Endothelial cell of umbilical vein (primary cell): ENCODE results near the gene TAMM41. TPM values are rescaled to one million over a fixed set of nuclear protein-coding genes. Genes with fewer than 3 reads are reported as not detected.
"Not testable (repeated sequence)": the region's sequence is repeated elsewhere in the genome, so short reads cannot be mapped to it uniquely, and the experiment has no call there.

Experiments used
- BruUV-seq: library from RNA; stranded (reverse); fragments of 400-500 nt; replicated peaks from 2 replicates; lab custom pipeline; 2021; lab: Mats Ljungman, UMichigan
- CTCF ChIA-PET: fragments of 300-600, 350-600 bp; sonication (Branson Sonifier 250); formaldehyde crosslinking; loops from one replicate; lab custom pipeline; 2021; ENCODE audit warnings: antibody characterized with exemption, inconsistent platforms; lab: Charles Lee
- POLR2A ChIA-PET: fragments of 300-600, 350-600 bp; sonication (Branson Sonifier 250); formaldehyde crosslinking; loops from one replicate; lab custom pipeline; 2021; ENCODE audit warnings: antibody characterized with exemption, inconsistent platforms; lab: Charles Lee
- DNase-seq: peaks from one replicate; pipeline ENCODE4 v3.0.0-alpha.2; 2011; ENCODE audit warnings: low read depth, low spot score
- FAIRE-seq: peaks from 2 replicates; lab custom pipeline; 2011; peaks lifted over from hg19 to GRCh38; lab: Jason Lieb, UNC
- H2AFZ ChIP-seq: 2 replicates; pipeline ENCODE4 v1.6.0; 2012; ENCODE audit warnings: low read depth, low read length, control low read depth, inconsistent platforms
- H3K27ac ChIP-seq: 2 replicates; pipeline ENCODE4 v1.5.1; 2011; ENCODE audit warnings: low read depth, mild to moderate bottlenecking, control low read depth, low read length, moderate library complexity; ENCODE audit not compliant: insufficient read depth
- H3K27me3 ChIP-seq, 2 experiments: 2 replicates each; pipeline versions ENCODE4 v1.6.0 to v1.6.1; 2011; ENCODE audit warnings: low read length in 2 of 2, mixed read lengths in 1 of 2; ENCODE audit not compliant: control insufficient read depth in 2 of 2, insufficient read depth in 2 of 2
- H3K36me3 ChIP-seq, 2 experiments: 2 replicates in 1 of 2; 3 replicates in 1 of 2; pipeline ENCODE4 v1.5.1; 2011; ENCODE audit warnings: low read length in 2 of 2, mild to moderate bottlenecking in 1 of 2, moderate library complexity in 1 of 2; ENCODE audit not compliant: control insufficient read depth in 2 of 2, insufficient read depth in 2 of 2; ENCODE audit errors: extremely low read depth in 1 of 2
- H3K4me1 ChIP-seq: 3 replicates; pipeline ENCODE4 v1.5.1; 2011; ENCODE audit warnings: mild to moderate bottlenecking, low read length; ENCODE audit not compliant: control insufficient read depth, insufficient read depth; ENCODE audit errors: extremely low read depth
- H3K4me2 ChIP-seq: 2 replicates; pipeline ENCODE4 v1.6.1; 2011; ENCODE audit warnings: low read length, control low read depth, mixed read lengths; ENCODE audit not compliant: insufficient read depth
- H3K4me3 ChIP-seq, 3 experiments: fragments of 200-600 bp in 1 of 3; sonication (generic), shearing (Covaris generic) in 1 of 3; replicated peaks in 1 of 3; 2 replicates each; pipeline ENCODE4 v1.5.1; 2011 to 2016; ENCODE audit warnings: control low read depth in 3 of 3, low read length in 3 of 3, mild to moderate bottlenecking in 2 of 3, inconsistent platforms in 1 of 3, low read depth in 1 of 3, moderate library complexity in 1 of 3; ENCODE audit not compliant: insufficient read depth in 1 of 3
- H3K79me2 ChIP-seq: 2 replicates; pipeline ENCODE4 v1.6.0; 2012; ENCODE audit warnings: low read length, inconsistent platforms; ENCODE audit not compliant: control insufficient read depth, insufficient read depth
- H3K9ac ChIP-seq: replicated peaks from 2 replicates; pipeline ENCODE3; 2011; ENCODE audit warnings: low read length, control low read depth; ENCODE audit not compliant: insufficient read depth; ENCODE audit errors: extremely low read depth
- H3K9me1 ChIP-seq: replicated peaks from 3 replicates; pipeline ENCODE4 v1.6.0; 2011; ENCODE audit warnings: mild to moderate bottlenecking, low read length; ENCODE audit not compliant: control insufficient read depth, insufficient read depth; ENCODE audit errors: extremely low read depth
- H3K9me3 ChIP-seq: replicated peaks from 2 replicates; pipeline ENCODE4 v1.5.1; 2012; ENCODE audit warnings: low read length, inconsistent platforms; ENCODE audit not compliant: control insufficient read depth, insufficient read depth
- H4K20me1 ChIP-seq: replicated peaks from 2 replicates; pipeline ENCODE3; 2011; ENCODE audit warnings: mild to moderate bottlenecking, low read length; ENCODE audit not compliant: control insufficient read depth, insufficient read depth; ENCODE audit errors: extremely low read depth
- FOS ChIP-seq: IDR thresholded peaks from 2 replicates; pipeline ENCODE4 v1.6.1; 2011; ENCODE audit warnings: mild to moderate bottlenecking, low read length, moderate library complexity, borderline replicate concordance; ENCODE audit not compliant: insufficient read depth
- GATA2 ChIP-seq: IDR thresholded peaks from 2 replicates; pipeline ENCODE4 v1.7.0; 2011; ENCODE audit warnings: low read depth, mild to moderate bottlenecking, moderate library complexity, mixed read lengths, low read length; ENCODE audit not compliant: insufficient read length, insufficient read depth
- JUN ChIP-seq: IDR thresholded peaks from 2 replicates; pipeline ENCODE4 v1.6.1; 2011; ENCODE audit warnings: borderline replicate concordance, low read depth; ENCODE audit not compliant: insufficient read length, insufficient read depth
- MAX ChIP-seq: IDR thresholded peaks from 2 replicates; pipeline ENCODE4 v1.6.1; 2011; ENCODE audit not compliant: insufficient read depth, insufficient read length
- MYC ChIP-seq: IDR thresholded peaks from one replicate; pipeline ENCODE4 v1.6.1; 2011; ENCODE audit warnings: mild to moderate bottlenecking, low read depth, low read length
- POLR2A ChIP-seq: IDR thresholded peaks from 2 replicates; pipeline ENCODE4 v1.6.1; 2012; ENCODE audit warnings: low read depth, mild to moderate bottlenecking, control low read depth, low read length
- POLR2AphosphoS5 ChIP-seq: IDR thresholded peaks from 2 replicates; pipeline ENCODE4 v1.6.1; 2012; ENCODE audit warnings: low read depth, mild to moderate bottlenecking, control low read depth, low read length, moderate library complexity; ENCODE audit not compliant: insufficient read depth
- dilution Hi-C: fragments of 300-500 bp; cut with MboI; formaldehyde crosslinking; loops from one replicate; pipeline ENCODE4 v1.15.0; 2019; ENCODE audit warnings: low sequenced_read_pairs; ENCODE audit not compliant: extremely low pct_ligation_motif_present
- intact Hi-C: fragments of 100-400 bp; cut with micrococcal nuclease; formaldehyde crosslinking; loops from one replicate; pipeline ENCODE4 v1.10.0; 2022
- polyA plus RNA-seq, 4 experiments: library from polyadenylated mRNA; depleted of rRNA in 3 of 4; stranded (reverse) in 3 of 4; unstranded in 1 of 4; fragments of >200 nt; gene quantifications; 2 replicates each; pipeline versions ENCODE4 v1.2.1 to v1.2.3, GENCODE V29; 2011 to 2012; ENCODE audit warnings: missing spikeins in 1 of 4
- total RNA-seq: library from RNA; stranded (reverse); gene quantifications from 2 replicates; pipeline ENCODE4 v1.2.3, GENCODE V29; 2021

The TAMM41 gene
- total and polyA plus RNA-seq, 2 donors (not counting 3 experiments of a cell fraction or from before 2014, with no cell fraction given): 12.6 to 29.7 TPM

- Histone ChIP-seq H3K9me1 (no peaks in the 10 kb centered on the region), H3K27me3 (peaks cover 3 to 5% of the 10 kb centered on the region in 2 experiments), H3K4me1 (no peaks in the 10 kb centered on the region), H3K36me3 (no peaks in the 10 kb centered on the region), H3K4me3 (no peak overlapping the region), H3K4me2 (no peak overlapping the region), H3K9ac (no peak overlapping the region), H4K20me1 (no peaks in the 10 kb centered on the region), H3K9me3 (no peaks in the 10 kb centered on the region), H3K79me2 (no peaks in the 10 kb centered on the region), H2AFZ (no peak overlapping the region), H3K27ac (no peak overlapping the region)
- FAIRE-seq (no peak), DNase-seq (no peak)
- POLR2A ChIA-PET: no interaction called here
- dilution Hi-C loops (no loop called here), intact Hi-C loops (no loop called here)
- TF ChIP-seq MAX (no peak), JUN (no peak)
- CTCF ChIA-PET: interaction anchor here (1.1 kb wide), 1 partner anchor 16 kb away, joined by 3 read pairs; no protein-coding TSS in a partner anchor
- no TSS peak for BruUV-seq
Observed at GRCh38 chr3:11757441-11757875, 89.2 kb downstream of the TAMM41 start.

GRCh38 chr3:11755276-11755675, 91.4 kb downstream of the TAMM41 start:
- FAIRE-seq (no peak), DNase-seq (no peak)
- no TSS peak for BruUV-seq
- H3K4me1 ChIP-seq: no peaks in the 10 kb centered on the region
- no peaks in the 10 kb centered on the region for H3K79me2 ChIP-seq
- TF ChIP-seq GATA2 (no peak), MAX (no peak), POLR2AphosphoS5 (no peak), POLR2A (no peak), JUN (no peak), MYC (no peak), FOS (no peak)
- no peaks in the 10 kb centered on the region for H3K9me1 ChIP-seq
- H4K20me1 ChIP-seq: no peaks in the 10 kb centered on the region
- no peak overlapping the region for H3K4me2 ChIP-seq
- H3K9ac ChIP-seq: no peak overlapping the region
- ChIA-PET POLR2A (no interaction called here), CTCF (interaction anchor here (1.3 to 1.6 kb wide), 2 partner anchors 18 to 21 kb away, joined by 4 read pairs; no protein-coding TSS in a partner anchor)
- no peak overlapping the region for H3K4me3 ChIP-seq
- H3K27ac ChIP-seq: no peak overlapping the region
- H3K27me3 ChIP-seq: peaks cover 3 to 5% of the 10 kb centered on the region in 2 experiments
- intact Hi-C loops: no loop called here
- no peak overlapping the region for H2AFZ ChIP-seq
- no peaks in the 10 kb centered on the region for H3K36me3 ChIP-seq
- H3K9me3 ChIP-seq: no peaks in the 10 kb centered on the region
- dilution Hi-C loops: no loop called here

GRCh38 chr3:11752254-11752653, 94.4 kb downstream of the TAMM41 start:
- H3K4me2 ChIP-seq, H3K4me3 ChIP-seq, H3K9ac ChIP-seq, H3K36me3 ChIP-seq, DNase-seq, H3K27me3 ChIP-seq, H3K9me1 ChIP-seq, dilution Hi-C loops, H3K9me3 ChIP-seq, H2AFZ ChIP-seq, POLR2A ChIA-PET, intact Hi-C loops, H3K79me2 ChIP-seq, FAIRE-seq, H3K4me1 ChIP-seq, BruUV-seq, H4K20me1 ChIP-seq, H3K27ac ChIP-seq: not testable (repeated sequence)
- CTCF ChIA-PET: interaction anchor here (0.6 kb wide), 1 partner anchor 711 kb away, joined by 3 read pairs; no protein-coding TSS in a partner anchor
